GM12878 (cell line): Measurements from ENCODE around the gene IRF4. TPM values are rescaled to one million over a fixed set of nuclear protein-coding genes. Genes with fewer than 3 reads are reported as not detected.

Experiments used
- ATAC-seq: fragments of 200-7000 bp; cut with Tn5 transposase; 3 replicates; pipeline ENCODE4 v1.9.1; 2020; ENCODE audit warnings: mild to moderate bottlenecking, moderate library complexity
- BruUV-seq: library from RNA; stranded (reverse); fragments of 400-500 nt; replicated peaks from 2 replicates; lab custom pipeline; 2021; lab: Mats Ljungman, UMichigan
- CTCF ChIA-PET: fragments of 300-600 bp; sonication (Branson Sonifier 250); formaldehyde crosslinking; extraction: SDS; loops from one replicate; lab custom pipeline; 2021; ENCODE audit warnings: inconsistent platforms; lab: Yijun Ruan, JAX
- POLR2A ChIA-PET: fragments of 350-600 bp; formaldehyde crosslinking; extraction: SDS; loops from one replicate; lab custom pipeline; 2021; ENCODE audit warnings: inconsistent platforms; lab: Charles Lee
- RAD21 ChIA-PET: fragments of 300-600 bp; sonication (Branson Sonifier 250); formaldehyde crosslinking; loops from one replicate; lab custom pipeline; 2023; ENCODE audit warnings: antibody characterized with exemption; ENCODE audit not compliant: unreplicated experiment; lab: Charles Lee
- SMC1A ChIA-PET: fragments of 300-600 bp; sonication (Branson Sonifier 250); formaldehyde crosslinking; loops from one replicate; lab custom pipeline; 2023; ENCODE audit not compliant: unreplicated experiment, uncharacterized antibody; lab: Charles Lee
- DNase-seq: peaks from one replicate; pipeline ENCODE4 v3.0.0-alpha.2; 2011; ENCODE audit warnings: low read depth, low spot score
- FAIRE-seq: peaks from 3 replicates; lab custom pipeline; 2011; peaks lifted over from hg19 to GRCh38; lab: Jason Lieb, UNC
- H2AFZ ChIP-seq: 2 replicates; pipeline ENCODE4 v1.6.0; 2011; ENCODE audit warnings: low read depth, low read length, control low read depth; ENCODE audit not compliant: control insufficient read depth
- H3K27ac ChIP-seq: 2 replicates; pipeline ENCODE4 v1.5.1; 2011; ENCODE audit warnings: control low read depth; ENCODE audit not compliant: control insufficient read depth, insufficient read depth
- H3K27me3 ChIP-seq, 2 experiments: replicated peaks in 1 of 2; 2 replicates each; pipeline versions ENCODE4 v1.6.0 to v1.6.1; 2011; ENCODE audit warnings: low read length in 1 of 2; ENCODE audit not compliant: control insufficient read depth in 2 of 2, insufficient read depth in 2 of 2
- H3K36me3 ChIP-seq, 2 experiments: 2 replicates each; pipeline ENCODE4 v1.5.1; 2011; ENCODE audit warnings: low read length in 1 of 2; ENCODE audit not compliant: control insufficient read depth in 2 of 2, insufficient read depth in 2 of 2
- H3K4me1 ChIP-seq: 2 replicates; pipeline ENCODE4 v1.6.1; 2011; ENCODE audit warnings: mild to moderate bottlenecking, low read length, moderate library complexity, mixed read lengths; ENCODE audit not compliant: control insufficient read depth, insufficient read depth
- H3K4me2 ChIP-seq: 2 replicates; pipeline ENCODE4 v1.6.0; 2011; ENCODE audit warnings: control low read depth; ENCODE audit not compliant: control insufficient read depth, insufficient read depth
- H3K4me3 ChIP-seq: fragments of 200-600 bp; sonication (generic); 2 replicates; pipeline ENCODE4 v1.5.1; 2016
- H3K79me2 ChIP-seq: 2 replicates; pipeline ENCODE4 v1.6.0; 2011; ENCODE audit warnings: low read length; ENCODE audit not compliant: control insufficient read depth, insufficient read depth
- H3K9ac ChIP-seq: 2 replicates; pipeline ENCODE4 v1.8.0; 2011; ENCODE audit warnings: low read length, control low read depth, mixed read lengths; ENCODE audit not compliant: control insufficient read depth, insufficient read depth
- H3K9me3 ChIP-seq: replicated peaks from 3 replicates; pipeline ENCODE4 v1.5.1; 2011; ENCODE audit warnings: mild to moderate bottlenecking, low read length; ENCODE audit not compliant: control insufficient read depth, insufficient read depth
- H4K20me1 ChIP-seq: 2 replicates; pipeline ENCODE4 v1.6.0; 2011; ENCODE audit not compliant: control insufficient read depth, insufficient read depth
- ETV6 ChIP-seq, 2 experiments: fragments of 450-650 bp in 1 of 2; IDR thresholded peaks in 1 of 2; conservative IDR thresholded peaks in 1 of 2; 2 replicates each; pipeline ENCODE4 v1.6.1; 2014; ENCODE audit warnings: antibody characterized with exemption in 1 of 2, borderline replicate concordance in 1 of 2, low read depth in 1 of 2, mild to moderate bottlenecking in 1 of 2, moderate library complexity in 1 of 2
- JUND ChIP-seq: IDR thresholded peaks from 2 replicates; pipeline ENCODE4 v1.6.1; 2012; ENCODE audit warnings: low read depth, mild to moderate bottlenecking, low read length, improper control_type of control experiment, moderate library complexity
- MEF2B ChIP-seq: fragments of 450-650 bp; IDR thresholded peaks from 2 replicates; pipeline ENCODE4 v1.6.1; 2018; ENCODE audit warnings: mild to moderate bottlenecking, moderate library complexity; ENCODE audit not compliant: partially characterized antibody, poor library complexity, severe bottlenecking
- MLLT1 ChIP-seq: fragments of 450-650 bp; IDR thresholded peaks from 2 replicates; pipeline ENCODE4 v1.6.1; 2016; ENCODE audit warnings: mild to moderate bottlenecking
- MYC ChIP-seq: IDR thresholded peaks from 2 replicates; pipeline ENCODE4 v1.6.1; 2011; ENCODE audit warnings: mild to moderate bottlenecking, low read length, moderate library complexity, inconsistent platforms; ENCODE audit not compliant: insufficient read depth, insufficient replicate concordance, insufficient read length, severe bottlenecking
- NFXL1 ChIP-seq: fragments of 450-650 bp; IDR thresholded peaks from 2 replicates; pipeline ENCODE4 v1.6.1; 2017; ENCODE audit warnings: antibody characterized with exemption, mild to moderate bottlenecking, borderline replicate concordance
- NKRF ChIP-seq: fragments of 450-650 bp; conservative IDR thresholded peaks from 2 replicates; pipeline ENCODE4 v1.6.1; 2017; ENCODE audit warnings: mild to moderate bottlenecking, moderate library complexity
- RAD21 ChIP-seq: IDR thresholded peaks from 2 replicates; pipeline ENCODE4 v1.6.1; 2011; ENCODE audit warnings: mild to moderate bottlenecking, low read depth, low read length, moderate library complexity; ENCODE audit not compliant: insufficient read depth
- RFX5 ChIP-seq: IDR thresholded peaks from 2 replicates; pipeline ENCODE4 v1.6.1; 2011; ENCODE audit warnings: low read depth, low read length, improper control_type of control experiment
- TARDBP ChIP-seq: IDR thresholded peaks from 2 replicates; pipeline ENCODE4 v1.6.1; 2016; ENCODE audit warnings: borderline replicate concordance
- YY1 ChIP-seq: IDR thresholded peaks from 2 replicates; pipeline ENCODE4 v1.6.1; 2011; ENCODE audit warnings: low read depth, mild to moderate bottlenecking, low read length
- WGBS: methylation state at CpG from one replicate; pipeline ENCODE4 v1.1.6; 2016; ENCODE audit warnings: low lambda C conversion rate; ENCODE audit not compliant: insufficient replicate concordance, insufficient coverage; ENCODE audit errors: missing lambda C conversion rate; 5-methylcytosine and 5-hydroxymethylcytosine counted together
- in situ Hi-C: fragments of 300-500 bp; cut with MboI; formaldehyde crosslinking; loops from 9 replicates; pipeline ENCODE4 v1.14.3; 2018; ENCODE audit warnings: mixed read lengths
- intact Hi-C: fragments of 100-400 bp; cut with micrococcal nuclease; formaldehyde crosslinking; loops from one replicate; pipeline ENCODE4 v1.14.2; 2022; ENCODE audit not compliant: unreplicated experiment
- polyA plus RNA-seq, 11 experiments: library from polyadenylated mRNA; depleted of rRNA in 4 of 11; unstranded in 6 of 11; stranded (reverse) in 5 of 11; fragments of >200 nt; fragmentation: Nextera tagmentation in 4 of 11; fragmentation: Illumina TruSeq in 1 of 11; extraction: Ambion mirVana in 4 of 11; extraction: Trizol in 1 of 11; gene quantifications; 1 replicate in 1 of 11; 2 replicates in 10 of 11; pipeline versions ENCODE4 v1.2.1 to v1.2.3, GENCODE V29; 2011 to 2016; ENCODE audit warnings: inconsistent platforms in 2 of 11, missing spikeins in 2 of 11, low read depth in 1 of 11
- total RNA-seq, 4 experiments: library from RNA; depleted of rRNA in 3 of 4; stranded (reverse); fragments of >200 nt in 3 of 4; fragmentation: Illumina TruSeq in 1 of 4; extraction: Trizol in 1 of 4; gene quantifications; 2 replicates each; pipeline versions ENCODE4 v1.2.1 to v1.2.3, GENCODE V29; 2013 to 2021

Gene IRF4
- total and polyA plus RNA-seq, 10 of the 15 experiments (the other 5 are each of a cell fraction or from before 2014, with no cell fraction given) = 50.0 to 495 (median 257) TPM

- peak; percentile 97 for TF ChIP-seq MLLT1
- peak; percentile 25; the same call in 1 of the 2 replicates for TF ChIP-seq RAD21
- TF ChIP-seq NFXL1 = no peak
Observed at GRCh38 chr6:391559-392440, at the start of gene IRF4 (continued).

GRCh38 chr6:341914-342831, 49.4 kb upstream of the IRF4 start:
- Histone ChIP-seq H3K4me3 (peak overlapping the region; percentile 46; the same call in 1 of the 2 replicates), H3K27ac (peak overlapping the region; percentile 86), H3K9ac (peak overlapping the region; percentile 46), H3K79me2 (peaks cover 80% of the 10 kb centered on the region), H2AFZ (no peak overlapping the region), H3K27me3 (no peaks in the 10 kb centered on the region), H3K9me3 (no peaks in the 10 kb centered on the region), H3K4me1 (peaks cover 88% of the 10 kb centered on the region), H3K36me3 (peaks cover 13 to 29% of the 10 kb centered on the region in 2 experiments), H4K20me1 (no peaks in the 10 kb centered on the region; the same call in 1 of the 2 replicates), H3K4me2 (peak overlapping the region; percentile 83)
- intact Hi-C loops = loop anchor here (1.0 to 2.0 kb wide), 3 partner anchors 11 to 49 kb away; partner anchors contain the start of gene IRF4
- 16% methylated on average over 16 of the region's 16 CpGs for WGBS
- BruUV-seq = no TSS peak
- ATAC-seq = peak; percentile 72
- ChIA-PET SMC1A (interaction anchor here (0.6 to 17.1 kb wide), 16 partner anchors 11 to 152 kb away, joined by 3 to 707 read pairs (median 34); partner anchors contain the start of gene DUSP22), POLR2A (interaction anchor here (0.6 to 7.4 kb wide), 12 partner anchors 11 to 114 kb away, joined by 3 to 150 read pairs (median 3); partner anchors contain the start of gene IRF4), CTCF (interaction anchor here (1.0 to 5.2 kb wide), 15 partner anchors 10 to 153 kb away, joined by 3 to 64 read pairs (median 7); no protein-coding TSS in a partner anchor), RAD21 (interaction anchor here (0.9 to 8.7 kb wide), 18 partner anchors 8 to 152 kb away, joined by 3 to 256 read pairs (median 11); partner anchors contain the start of genes DUSP22 and IRF4)
- in situ Hi-C loops = no loop called here
- peak; percentile 92 for DNase-seq
- FAIRE-seq = no peak
- TF ChIP-seq RFX5 (no peak), MYC (no peak), ETV6 (conservative IDR thresholded peaks at IDR 0.05 in 1 of 2, IDR thresholded peaks at IDR 0.05 in 1 of 2; ENCODE audit: borderline replicate concordance in 1 of 2, low read depth in 1 of 2) (no peak), JUND (peak; percentile 70; the same call in 1 of the 2 replicates), NKRF (0 out of 2 replicates have a peak, but pooled peaks have one; percentile 77), YY1 (no peak; the same call in 1 of the 2 replicates), MEF2B (peak; percentile 85), TARDBP (peak; percentile 85; the same call in 1 of the 2 replicates), MLLT1 (peak; percentile 96)
